H1 (cell line): ENCODE data around the gene ZNF407. TPM values are rescaled to one million over a fixed set of nuclear protein-coding genes. Genes with fewer than 3 reads are reported as not detected.

Experiments used
- CTCF ChIA-PET: fragments of 300-600 bp; sonication (Branson Sonifier 250); formaldehyde crosslinking; loops from one replicate; lab custom pipeline; 2021; ENCODE audit not compliant: partially characterized antibody; lab: Charles Lee
- POLR2A ChIA-PET: fragments of 300-600 bp; sonication (Branson Sonifier 250); formaldehyde crosslinking; loops from one replicate; lab custom pipeline; 2021; ENCODE audit warnings: inconsistent platforms; ENCODE audit not compliant: partially characterized antibody; lab: Charles Lee
- DNase-seq, 2 experiments: peaks; one replicate each; pipeline versions ENCODE4 v3.0.0 to v3.0.0-alpha.2; 2010 to 2022; ENCODE audit warnings: low spot score in 2 of 2, low read depth in 1 of 2, mixed read lengths in 1 of 2
- FAIRE-seq: peaks from 2 replicates; lab custom pipeline; 2011; peaks lifted over from hg19 to GRCh38; lab: Jason Lieb, UNC
- H2AFZ ChIP-seq: 2 replicates; pipeline ENCODE4 v1.8.1; 2012; ENCODE audit warnings: low read length, inconsistent platforms
- H2AK5ac ChIP-seq: 2 replicates; pipeline ENCODE4 v1.6.1; 2013; ENCODE audit warnings: low read depth, low read length
- H2BK120ac ChIP-seq: replicated peaks from 2 replicates; pipeline ENCODE3; 2013; ENCODE audit warnings: low read depth, low read length, inconsistent platforms
- H2BK12ac ChIP-seq: 2 replicates; pipeline ENCODE4 v1.6.1; 2013; ENCODE audit warnings: low read depth, low read length
- H2BK15ac ChIP-seq: 2 replicates; pipeline ENCODE4 v1.6.1; 2013; ENCODE audit warnings: low read length
- H2BK20ac ChIP-seq: 2 replicates; pipeline ENCODE4 v1.6.1; 2013; ENCODE audit warnings: low read length
- H2BK5ac ChIP-seq: 2 replicates; pipeline ENCODE4 v1.6.1; 2013; ENCODE audit warnings: low read depth, low read length
- H3K14ac ChIP-seq: 2 replicates; pipeline ENCODE4 v1.6.1; 2013; ENCODE audit warnings: inconsistent platforms; ENCODE audit not compliant: insufficient read length
- H3K18ac ChIP-seq: 2 replicates; pipeline ENCODE4 v1.6.1; 2013; ENCODE audit warnings: low read length; ENCODE audit errors: extremely low read depth
- H3K23ac ChIP-seq: 2 replicates; pipeline ENCODE4 v1.6.1; 2013; ENCODE audit warnings: inconsistent platforms; ENCODE audit not compliant: insufficient read length
- H3K23me2 ChIP-seq: 2 replicates; pipeline ENCODE4 v1.6.1; 2013; ENCODE audit warnings: low read depth, low read length
- H3K27ac ChIP-seq: 2 replicates; pipeline ENCODE4 v1.6.1; 2011; ENCODE audit warnings: low read depth, low read length, inconsistent platforms
- H3K27me3 ChIP-seq, 4 experiments: replicated peaks in 1 of 4; 1 replicate in 1 of 4; 2 replicates in 3 of 4; pipeline versions ENCODE4 v1.6.1 to v1.8.1; 2011 to 2013; ENCODE audit warnings: low read length in 3 of 4, mild to moderate bottlenecking in 3 of 4, inconsistent platforms in 2 of 4, mixed read lengths in 2 of 4, moderate library complexity in 1 of 4; ENCODE audit not compliant: control insufficient read depth in 3 of 4, insufficient read depth in 3 of 4; ENCODE audit errors: extremely low read depth in 1 of 4
- H3K36me3 ChIP-seq, 4 experiments: 2 replicates each; pipeline versions ENCODE4 v1.6.1 to v1.8.1; 2011 to 2013; ENCODE audit warnings: mild to moderate bottlenecking in 4 of 4, low read length in 3 of 4, moderate library complexity in 2 of 4, control low read depth in 1 of 4, inconsistent platforms in 1 of 4; ENCODE audit not compliant: insufficient read depth in 4 of 4, control insufficient read depth in 2 of 4
- H3K4ac ChIP-seq: replicated peaks from 2 replicates; pipeline ENCODE3; 2013; ENCODE audit warnings: low read length, low read depth, mixed read lengths, inconsistent platforms; ENCODE audit not compliant: insufficient read length
- H3K4me1 ChIP-seq, 4 experiments: replicated peaks in 1 of 4; 1 replicate in 1 of 4; 2 replicates in 3 of 4; pipeline versions ENCODE4 v1.6.1 to v1.8.1; 2011 to 2013; ENCODE audit warnings: low read length in 3 of 4, inconsistent platforms in 2 of 4, mixed read lengths in 1 of 4; ENCODE audit not compliant: insufficient read depth in 4 of 4, control insufficient read depth in 3 of 4
- H3K4me2 ChIP-seq, 2 experiments: 2 replicates each; pipeline versions ENCODE4 v1.6.1 to v1.8.1; 2011 to 2013; ENCODE audit warnings: low read depth in 2 of 2, low read length in 2 of 2, control low read depth in 1 of 2, inconsistent platforms in 1 of 2, mild to moderate bottlenecking in 1 of 2; ENCODE audit not compliant: insufficient read depth in 1 of 2
- H3K4me3 ChIP-seq, 4 experiments: fragments of 200-600, 300-600 bp in 1 of 4; sonication (generic), shearing (Covaris generic), sonication (Bioruptor Twin) in 1 of 4; 2 replicates each; pipeline versions ENCODE4 v1.5.1 to v1.8.1; 2011 to 2016; ENCODE audit warnings: low read length in 4 of 4, low read depth in 3 of 4, control low read depth in 2 of 4, inconsistent platforms in 2 of 4, mild to moderate bottlenecking in 2 of 4, mixed read lengths in 1 of 4, moderate library complexity in 1 of 4; ENCODE audit not compliant: insufficient read depth in 2 of 4; ENCODE audit errors: extremely low read depth in 1 of 4
- H3K56ac ChIP-seq: replicated peaks from 2 replicates; pipeline ENCODE3; 2013; ENCODE audit warnings: low read depth, mild to moderate bottlenecking, mixed read lengths, low read length, inconsistent platforms; ENCODE audit not compliant: insufficient read length
- H3K79me1 ChIP-seq: 2 replicates; pipeline ENCODE4 v1.6.1; 2013; ENCODE audit warnings: low read depth, low read length, control low read depth
- H3K79me2 ChIP-seq, 2 experiments: 2 replicates each; pipeline versions ENCODE4 v1.6.1 to v1.8.1; 2012 to 2013; ENCODE audit warnings: low read length in 2 of 2, mild to moderate bottlenecking in 2 of 2, inconsistent platforms in 1 of 2; ENCODE audit not compliant: insufficient read depth in 2 of 2, control insufficient read depth in 1 of 2
- H3K9ac ChIP-seq, 4 experiments: replicated peaks in 1 of 4; 1 replicate in 1 of 4; 2 replicates in 3 of 4; pipeline versions ENCODE4 v1.6.1 to v1.8.1; 2011 to 2013; ENCODE audit warnings: low read depth in 3 of 4, low read length in 3 of 4, control low read depth in 2 of 4, mild to moderate bottlenecking in 2 of 4, moderate library complexity in 2 of 4, inconsistent platforms in 1 of 4; ENCODE audit errors: extremely low read depth in 1 of 4
- H3K9me3 ChIP-seq, 2 experiments: 2 replicates each; pipeline versions ENCODE4 v1.6.1 to v1.8.1; 2012 to 2013; ENCODE audit warnings: mild to moderate bottlenecking in 2 of 2, moderate library complexity in 2 of 2, control low read depth in 1 of 2, inconsistent platforms in 1 of 2, low read depth in 1 of 2, low read length in 1 of 2, mixed read lengths in 1 of 2; ENCODE audit not compliant: insufficient read depth in 2 of 2
- H4K20me1 ChIP-seq, 2 experiments: replicated peaks in 1 of 2; 2 replicates each; pipeline versions ENCODE3 to v1.8.1; 2011 to 2013; ENCODE audit warnings: inconsistent platforms in 2 of 2, low read length in 2 of 2, mild to moderate bottlenecking in 1 of 2; ENCODE audit not compliant: insufficient read depth in 2 of 2, control insufficient read depth in 1 of 2
- H4K5ac ChIP-seq: 2 replicates; pipeline ENCODE4 v1.6.1; 2013; ENCODE audit warnings: low read length, low read depth, mixed read lengths, inconsistent platforms; ENCODE audit not compliant: insufficient read length
- H4K8ac ChIP-seq: 2 replicates; pipeline ENCODE4 v1.8.0; 2013; ENCODE audit warnings: mild to moderate bottlenecking, moderate library complexity, low read length, inconsistent platforms; ENCODE audit not compliant: insufficient read depth; ENCODE audit errors: extremely low read depth
- H4K91ac ChIP-seq: replicated peaks from 2 replicates; pipeline ENCODE3; 2013; ENCODE audit warnings: low read length, mixed read lengths, inconsistent platforms; ENCODE audit not compliant: insufficient read length
- KDM4A ChIP-seq: IDR thresholded peaks from one replicate; pipeline ENCODE4 v1.7.1; 2012; ENCODE audit warnings: low read depth, mild to moderate bottlenecking, moderate library complexity, low read length, inconsistent platforms; ENCODE audit not compliant: severe bottlenecking
- SUZ12 ChIP-seq: fragments of 200-600 bp; sonication (generic); IDR thresholded peaks from 2 replicates; pipeline ENCODE4 v1.6.1; 2012; ENCODE audit warnings: mild to moderate bottlenecking, inconsistent platforms, low read length, moderate library complexity, mixed read lengths
- TEAD4 ChIP-seq: IDR thresholded peaks from 2 replicates; pipeline ENCODE4 v1.6.1; 2012; ENCODE audit warnings: low read depth, low read length, inconsistent platforms, mixed read lengths
- WGBS, 2 experiments: shearing (Covaris generic) in 1 of 2; methylation state at CpG; one replicate each; pipeline versions ENCODE4 v1.1.6 to v1.1.7; 2013 to 2015; ENCODE audit warnings: low lambda C conversion rate in 2 of 2, mixed read lengths in 2 of 2, inconsistent platforms in 1 of 2, low coverage in 1 of 2, missing lambda C conversion rate in 1 of 2; ENCODE audit not compliant: insufficient replicate concordance in 2 of 2, insufficient coverage in 1 of 2, insufficient read length in 1 of 2; ENCODE audit errors: extremely low coverage in 1 of 2, missing lambda C conversion rate in 1 of 2; 5-methylcytosine and 5-hydroxymethylcytosine counted together
- polyA plus RNA-seq, 7 experiments: library from polyadenylated mRNA; depleted of rRNA in 3 of 7; stranded (reverse) in 5 of 7; unstranded in 2 of 7; fragments of >200 nt in 5 of 7; fragments of 200-250 nt in 2 of 7; gene quantifications; 1 replicate in 5 of 7; 2 replicates in 1 of 7; 4 replicates in 1 of 7; pipeline versions ENCODE4 v1.2.1 to v1.2.3, GENCODE V29; 2011 to 2013; ENCODE audit warnings: missing spikeins in 2 of 7, mixed read lengths in 2 of 7
- total RNA-seq: library from RNA; stranded (reverse); fragmentation: NEBNext Ultra II Directional; extraction: Animal tissue kit (Norgen Biotek cat#: 25700); gene quantifications from 2 replicates; pipeline ENCODE4 v1.2.1, GENCODE V29; 2021
- TF ChIP-seq, protein P1 (sequence below): IDR thresholded peaks from 2 replicates; pipeline ENCODE4 v1.6.1; 2011; ENCODE audit warnings: low read depth, mild to moderate bottlenecking, low read length; ENCODE audit not compliant: insufficient read depth

Gene ZNF407
- total and polyA plus RNA-seq, 2 of the 8 experiments (the other 6 are each of a cell fraction or from before 2014, with no cell fraction given): 1.5 to 6.8 TPM

DNA sequence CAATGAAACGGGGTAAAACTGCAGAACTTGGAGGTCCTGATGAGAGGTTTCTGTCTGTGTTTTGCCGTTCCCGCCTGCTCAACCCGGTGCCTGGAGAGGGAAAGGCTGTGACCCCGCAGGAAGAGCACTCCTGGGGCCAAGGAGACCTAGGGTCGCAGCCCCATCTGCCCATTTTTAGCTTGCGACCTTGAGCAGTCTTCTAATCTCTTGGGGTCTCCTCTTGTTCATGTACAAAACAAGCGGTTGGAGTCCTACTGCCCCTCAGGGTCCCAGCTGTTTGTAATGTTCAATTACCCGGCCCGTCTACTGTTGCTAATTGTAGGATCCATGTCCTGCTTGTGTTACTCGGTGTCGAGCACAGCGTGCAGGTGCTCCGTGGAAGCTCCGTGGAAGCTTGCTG, 506.8 kb downstream of the ZNF407 start:
- FAIRE-seq: no peak
- CTCF ChIA-PET: no interaction called here
- no peaks in the 10 kb centered on the region for H4K20me1 ChIP-seq

More for the DNA sequence above, 506.8 kb downstream of the ZNF407 start:
- Histone ChIP-seq H3K4me2 (no peak overlapping the region), H2AK5ac (no peak overlapping the region), H2BK5ac (no peak overlapping the region), H3K79me1 (no peaks in the 10 kb centered on the region), H3K9me3 (peaks cover 18 to 20% of the 10 kb centered on the region in 2 experiments; a peak in 3 of 4 replicates), H3K14ac (no peak overlapping the region), H4K91ac (no peak overlapping the region), H2BK120ac (no peak overlapping the region), H3K79me2 (no peaks in the 10 kb centered on the region), H3K4ac (no peak overlapping the region), H3K36me3 (no peaks in the 10 kb centered on the region), H3K23ac (no peak overlapping the region), H2AFZ (no peak overlapping the region), H3K18ac (no peak overlapping the region), H4K5ac (no peak overlapping the region), H2BK20ac (no peak overlapping the region), H3K23me2 (no peaks in the 10 kb centered on the region), H4K8ac (no peak overlapping the region), H3K56ac (no peak overlapping the region), H3K27me3 (no peaks in the 10 kb centered on the region), H3K4me3 (no peak overlapping the region), H2BK15ac (no peak overlapping the region), H3K27ac (no peak overlapping the region), H3K9ac (no peak overlapping the region), H2BK12ac (no peak overlapping the region), H3K4me1 (no peaks in the 10 kb centered on the region)
- TF ChIP-seq, protein P1, sequence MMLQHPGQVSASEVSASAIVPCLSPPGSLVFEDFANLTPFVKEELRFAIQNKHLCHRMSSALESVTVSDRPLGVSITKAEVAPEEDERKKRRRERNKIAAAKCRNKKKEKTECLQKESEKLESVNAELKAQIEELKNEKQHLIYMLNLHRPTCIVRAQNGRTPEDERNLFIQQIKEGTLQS: no peak
- no peak for TF ChIP-seq TEAD4
- no peak for TF ChIP-seq KDM4A
- TF ChIP-seq SUZ12: no peak
- POLR2A ChIA-PET: no interaction called here
- 93% methylated on average over 15 of the region's 15 CpGs; no CpG with 5 or more reads in 1 of the 2 experiments for WGBS, 2 experiments
- peak in 1 of 2 experiments; percentile 11 for DNase-seq
